ENCODE data around the gene KLF5.
A peak's percentile ranks its signal among the peaks of the same experiment; 100 is the strongest.

KLF5 gene

DNA sequence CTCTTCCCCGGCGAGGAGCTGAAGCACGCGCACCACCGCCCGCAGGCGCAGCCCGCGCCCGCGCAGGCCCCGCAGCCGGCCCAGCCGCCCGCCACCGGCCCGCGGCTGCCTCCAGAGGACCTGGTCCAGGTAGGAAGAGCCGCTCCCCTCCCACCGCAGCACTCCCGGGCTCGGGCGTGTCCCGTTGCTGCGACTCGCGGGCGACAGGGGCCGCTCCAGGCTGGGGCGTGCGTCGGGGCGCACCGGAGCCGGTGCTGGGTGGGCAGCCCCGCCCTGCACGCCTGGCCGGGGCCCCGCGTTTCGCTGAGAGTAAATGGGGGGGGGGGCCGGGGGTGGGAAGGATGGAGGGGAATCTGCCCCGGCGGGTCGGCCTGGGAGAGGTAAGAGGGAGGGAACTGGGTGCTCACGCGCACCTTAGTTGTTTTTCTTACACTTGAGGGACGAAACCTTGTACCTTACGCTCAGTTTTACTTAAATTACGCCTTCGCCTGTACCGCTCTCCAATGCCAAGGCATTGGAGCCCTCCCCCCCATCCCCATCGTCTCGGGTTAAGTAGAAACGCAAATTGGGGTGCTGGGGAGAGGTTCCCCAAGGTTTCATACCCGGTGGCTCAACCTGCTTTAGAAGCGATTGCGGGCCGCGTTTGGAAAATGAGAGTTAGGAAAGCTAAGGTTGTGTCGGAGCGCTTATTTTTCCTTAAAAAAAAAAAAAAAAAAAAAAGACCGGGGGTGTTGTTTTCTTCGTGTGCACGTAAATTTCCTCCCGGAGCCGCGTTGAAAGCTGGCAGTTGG is 850 bp downstream of the KLF5 start:
- peak overlapping the region; percentile 51 for H3K4me3 ChIP-seq (ENCODE audit: low read depth, low read length)
- TF ChIP-seq, protein P1, sequence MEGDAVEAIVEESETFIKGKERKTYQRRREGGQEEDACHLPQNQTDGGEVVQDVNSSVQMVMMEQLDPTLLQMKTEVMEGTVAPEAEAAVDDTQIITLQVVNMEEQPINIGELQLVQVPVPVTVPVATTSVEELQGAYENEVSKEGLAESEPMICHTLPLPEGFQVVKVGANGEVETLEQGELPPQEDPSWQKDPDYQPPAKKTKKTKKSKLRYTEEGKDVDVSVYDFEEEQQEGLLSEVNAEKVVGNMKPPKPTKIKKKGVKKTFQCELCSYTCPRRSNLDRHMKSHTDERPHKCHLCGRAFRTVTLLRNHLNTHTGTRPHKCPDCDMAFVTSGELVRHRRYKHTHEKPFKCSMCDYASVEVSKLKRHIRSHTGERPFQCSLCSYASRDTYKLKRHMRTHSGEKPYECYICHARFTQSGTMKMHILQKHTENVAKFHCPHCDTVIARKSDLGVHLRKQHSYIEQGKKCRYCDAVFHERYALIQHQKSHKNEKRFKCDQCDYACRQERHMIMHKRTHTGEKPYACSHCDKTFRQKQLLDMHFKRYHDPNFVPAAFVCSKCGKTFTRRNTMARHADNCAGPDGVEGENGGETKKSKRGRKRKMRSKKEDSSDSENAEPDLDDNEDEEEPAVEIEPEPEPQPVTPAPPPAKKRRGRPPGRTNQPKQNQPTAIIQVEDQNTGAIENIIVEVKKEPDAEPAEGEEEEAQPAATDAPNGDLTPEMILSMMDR (IDR thresholded peaks at IDR 0.05; ENCODE audit: borderline replicate concordance, insufficient read depth, low read depth, low read length), result no peak; the same call in 1 of the 2 replicates

DNA sequence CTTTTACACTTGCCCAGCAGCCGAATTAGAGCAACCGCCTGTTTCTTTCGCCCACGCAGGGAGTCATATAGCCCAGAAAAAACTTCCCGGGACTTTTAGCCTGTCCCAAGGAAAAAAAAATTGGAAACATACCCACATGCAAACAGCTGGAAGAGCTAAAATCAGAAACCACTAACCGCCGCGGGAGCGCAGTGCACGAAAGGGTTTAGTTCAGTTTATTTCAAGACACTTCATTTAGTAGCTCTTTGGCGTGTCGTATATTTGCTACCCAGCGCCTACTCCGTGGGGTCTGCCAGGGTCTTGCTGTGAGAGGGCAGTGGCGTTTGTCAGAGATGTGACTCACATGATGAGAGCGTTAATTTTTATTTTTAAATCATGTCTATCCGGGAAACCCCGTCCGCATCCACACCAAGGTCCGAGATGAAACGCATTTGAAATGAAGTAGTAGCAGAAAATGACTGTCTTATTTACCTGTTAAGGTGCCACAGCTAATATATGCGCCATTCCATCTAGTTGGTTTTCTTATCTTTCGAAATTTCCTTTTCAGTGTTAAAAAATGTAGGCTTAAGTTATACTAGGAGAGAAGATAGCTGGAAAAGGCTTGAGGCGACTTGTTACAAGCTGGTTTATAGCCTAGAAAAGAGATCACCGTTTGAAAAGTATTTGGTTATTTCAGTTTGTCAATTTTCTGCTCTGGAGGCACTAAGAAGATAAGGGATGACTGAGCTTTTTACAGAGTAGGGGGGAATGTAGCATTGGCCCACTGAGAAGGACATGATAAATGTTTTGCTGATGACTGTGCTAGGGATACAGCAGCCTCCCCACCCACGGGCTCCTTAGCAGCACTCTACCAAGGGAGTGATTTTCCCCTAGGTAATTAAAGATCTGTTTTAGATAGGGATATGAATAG is 1.7 kb downstream of the KLF5 start:
- TF ChIP-seq, protein P1 (IDR thresholded peaks at IDR 0.05; ENCODE audit: borderline replicate concordance, insufficient read depth, low read depth, low read length), result no peak
- peak overlapping the region; percentile 41 for H3K4me3 ChIP-seq (ENCODE audit: low read depth, low read length)

DNA sequence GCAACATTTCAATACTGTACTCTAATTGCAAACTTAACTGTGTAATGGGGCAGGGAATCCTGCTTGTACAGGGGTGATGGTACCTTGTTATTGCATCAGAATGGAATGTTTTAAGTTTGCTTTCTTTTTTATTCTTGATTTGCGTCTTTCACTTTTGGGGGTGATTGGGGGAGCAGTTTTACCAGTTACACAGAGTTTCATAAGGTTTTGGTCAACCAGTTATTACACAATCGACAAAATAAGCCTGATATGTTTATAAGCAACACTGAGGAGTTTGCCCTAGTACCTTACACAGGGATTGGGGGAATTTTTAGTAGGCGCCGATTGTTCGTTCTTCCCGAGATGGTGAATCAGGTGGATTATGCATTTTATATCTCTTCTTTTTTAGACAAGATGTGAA is 2.7 kb downstream of the KLF5 start:
- H3K4me3 ChIP-seq (ENCODE audit: low read depth, low read length), result no peak overlapping the region
- TF ChIP-seq, protein P1 (IDR thresholded peaks at IDR 0.05; ENCODE audit: borderline replicate concordance, insufficient read depth, low read depth, low read length), result no peak

DNA sequence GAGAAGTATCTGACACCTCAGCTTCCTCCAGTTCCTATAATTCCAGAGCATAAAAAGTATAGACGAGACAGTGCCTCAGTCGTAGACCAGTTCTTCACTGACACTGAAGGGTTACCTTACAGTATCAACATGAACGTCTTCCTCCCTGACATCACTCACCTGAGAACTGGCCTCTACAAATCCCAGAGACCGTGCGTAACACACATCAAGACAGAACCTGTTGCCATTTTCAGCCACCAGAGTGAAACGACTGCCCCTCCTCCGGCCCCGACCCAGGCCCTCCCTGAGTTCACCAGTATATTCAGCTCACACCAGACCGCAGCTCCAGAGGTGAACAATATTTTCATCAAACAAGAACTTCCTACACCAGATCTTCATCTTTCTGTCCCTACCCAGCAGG is 3.1 kb downstream of the KLF5 start:
- no peak overlapping the region for H3K4me3 ChIP-seq (ENCODE audit: low read depth, low read length)
- TF ChIP-seq, protein P1 (IDR thresholded peaks at IDR 0.05; ENCODE audit: borderline replicate concordance, insufficient read depth, low read depth, low read length), result no peak

DNA sequence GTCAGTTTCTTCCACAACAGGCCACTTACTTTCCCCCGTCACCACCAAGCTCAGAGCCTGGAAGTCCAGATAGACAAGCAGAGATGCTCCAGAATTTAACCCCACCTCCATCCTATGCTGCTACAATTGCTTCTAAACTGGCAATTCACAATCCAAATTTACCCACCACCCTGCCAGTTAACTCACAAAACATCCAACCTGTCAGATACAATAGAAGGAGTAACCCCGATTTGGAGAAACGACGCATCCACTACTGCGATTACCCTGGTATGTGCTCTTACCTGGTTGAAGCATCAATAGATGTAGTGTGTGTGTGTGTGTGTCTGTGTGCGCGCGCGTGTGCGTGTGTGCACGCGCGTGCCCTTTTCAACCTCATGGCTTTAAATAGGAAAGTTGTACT is 3.7 kb downstream of the KLF5 start:
- TF ChIP-seq, protein P1 (IDR thresholded peaks at IDR 0.05; ENCODE audit: borderline replicate concordance, insufficient read depth, low read depth, low read length), result no peak
- no peak overlapping the region for H3K4me3 ChIP-seq (ENCODE audit: low read depth, low read length)

DNA sequence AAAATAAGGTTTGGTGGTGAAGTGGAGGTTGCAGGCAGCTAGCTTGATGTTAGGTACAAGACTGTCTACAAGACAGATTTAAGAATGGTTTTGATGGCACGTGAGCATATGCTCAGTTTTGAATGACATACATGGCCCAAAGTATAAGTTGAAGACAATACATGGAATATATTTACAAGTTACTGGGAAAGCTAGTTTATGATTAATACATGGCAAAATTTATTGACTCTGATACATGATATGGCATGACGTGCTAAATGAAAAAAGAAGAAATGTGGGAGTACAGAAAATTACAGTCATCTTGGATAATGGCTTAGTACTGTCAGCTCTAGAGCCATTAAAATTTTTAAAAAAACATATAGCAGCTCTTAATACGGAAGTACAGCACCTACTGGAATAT is 4.4 kb downstream of the KLF5 start:
- no peak overlapping the region for H3K4me3 ChIP-seq (ENCODE audit: low read depth, low read length)
- TF ChIP-seq, protein P1 (IDR thresholded peaks at IDR 0.05; ENCODE audit: borderline replicate concordance, insufficient read depth, low read depth, low read length), result no peak

Data from GM12875 (cell line).